OCI-LY1 (cell line): ENCODE data around the gene INSYN1.

ENCODE experiments used
- H2AFZ ChIP-seq: fragments of 200-600 bp; sonication (generic), shearing (Covaris generic); 2 replicates; pipeline ENCODE4 v1.6.0; 2014; ENCODE audit warnings: antibody characterized with exemption, mild to moderate bottlenecking, low read length
- H3F3A ChIP-seq: fragments of 200-600 bp; sonication (generic), shearing (Covaris generic); 2 replicates; pipeline ENCODE4 v1.6.0; 2014; ENCODE audit warnings: mild to moderate bottlenecking, antibody characterized with exemption, low read length, moderate library complexity; ENCODE audit not compliant: insufficient read depth
- H3K27ac ChIP-seq: fragments of 200-600 bp; sonication (generic); 2 replicates; pipeline ENCODE4 v1.5.1; 2014; ENCODE audit warnings: low read length, mixed run types, mild to moderate bottlenecking, low read depth; ENCODE audit not compliant: poor library complexity, severe bottlenecking
- H3K27me3 ChIP-seq: fragments of 200-600 bp; sonication (generic); 2 replicates; pipeline ENCODE4 v1.6.0; 2014; ENCODE audit warnings: antibody characterized with exemption, mild to moderate bottlenecking, low read length, moderate library complexity; ENCODE audit not compliant: insufficient read depth
- H3K36me3 ChIP-seq: fragments of 200-600 bp; sonication (generic); 2 replicates; pipeline ENCODE4 v1.6.1; 2014; ENCODE audit warnings: mild to moderate bottlenecking, antibody characterized with exemption, low read length, moderate library complexity, mixed read lengths; ENCODE audit not compliant: insufficient read depth
- H3K4me1 ChIP-seq: fragments of 200-600 bp; sonication (generic); 2 replicates; pipeline ENCODE4 v1.5.1; 2014; ENCODE audit warnings: mild to moderate bottlenecking, low read length, moderate library complexity; ENCODE audit not compliant: insufficient read depth, severe bottlenecking
- H3K4me2 ChIP-seq: fragments of 200-600 bp; sonication (generic), shearing (Covaris generic); 2 replicates; pipeline ENCODE4 v1.6.1; 2014; ENCODE audit warnings: low read length
- H3K4me3 ChIP-seq: fragments of 200-600 bp; sonication (generic); 2 replicates; pipeline ENCODE4 v1.5.1; 2014; ENCODE audit warnings: low read length, low read depth, mild to moderate bottlenecking, mixed read lengths; ENCODE audit not compliant: poor library complexity, severe bottlenecking
- H3K79me2 ChIP-seq: fragments of 200-600 bp; shearing (Covaris generic); 2 replicates; pipeline ENCODE4 v1.6.1; 2016; ENCODE audit warnings: mixed run types, low read length, mixed read lengths; ENCODE audit not compliant: insufficient read depth
- H3K9ac ChIP-seq: fragments of 200-600 bp; sonication (generic), shearing (Covaris generic); 2 replicates; pipeline ENCODE4 v1.6.1; 2014; ENCODE audit warnings: mild to moderate bottlenecking, low read length, mixed read lengths
- H3K9me2 ChIP-seq: fragments of 200-600 bp; sonication (generic), shearing (Covaris generic); 2 replicates; pipeline ENCODE4 v1.6.1; 2014; ENCODE audit warnings: low read depth, mild to moderate bottlenecking, low read length, mixed read lengths
- H3K9me3 ChIP-seq: fragments of 200-600 bp; shearing (Covaris generic); 2 replicates; pipeline ENCODE4 v1.6.1; 2014; ENCODE audit warnings: low read length, mixed read lengths
- H4K20me1 ChIP-seq: fragments of 200-600 bp; sonication (generic), shearing (Covaris generic); 2 replicates; pipeline ENCODE4 v1.6.0; 2016; ENCODE audit warnings: mild to moderate bottlenecking, low read length; ENCODE audit not compliant: insufficient read depth
- EZH2 ChIP-seq: fragments of 200-600 bp; sonication (generic), shearing (Covaris generic); IDR thresholded peaks from 2 replicates; pipeline ENCODE4 v1.8.0; 2017; ENCODE audit warnings: borderline replicate concordance, mixed run types, mild to moderate bottlenecking, antibody characterized with exemption, low read length, moderate library complexity, mixed read lengths
- TF ChIP-seq, protein P1 (sequence below): fragments of 200-600 bp; sonication (generic), shearing (Covaris generic); IDR thresholded peaks from 2 replicates; pipeline ENCODE4 v1.5.1; 2017; ENCODE audit warnings: mild to moderate bottlenecking, antibody characterized with exemption, low read length, moderate library complexity, mixed read lengths

The INSYN1 gene

GRCh38 chr15:73755481-73755880, 2.3 kb upstream of the INSYN1 start:
- no peaks in the 10 kb centered on the region for H3K27me3 ChIP-seq
- H4K20me1 ChIP-seq: no peaks in the 10 kb centered on the region

GRCh38 chr15:73754461-73754860, 1.3 kb upstream of the INSYN1 start:
- Histone ChIP-seq H3K27ac (no peak overlapping the region), H3K36me3 (no peaks in the 10 kb centered on the region), H4K20me1 (no peaks in the 10 kb centered on the region), H3K27me3 (no peaks in the 10 kb centered on the region), H3K4me3 (no peak overlapping the region), H3F3A (no peaks in the 10 kb centered on the region), H3K79me2 (no peaks in the 10 kb centered on the region), H3K9me3 (no peaks in the 10 kb centered on the region), H3K4me1 (no peaks in the 10 kb centered on the region), H3K4me2 (no peak overlapping the region), H2AFZ (no peak overlapping the region), H3K9me2 (no peaks in the 10 kb centered on the region), H3K9ac (no peak overlapping the region)
- TF ChIP-seq, protein P1, sequence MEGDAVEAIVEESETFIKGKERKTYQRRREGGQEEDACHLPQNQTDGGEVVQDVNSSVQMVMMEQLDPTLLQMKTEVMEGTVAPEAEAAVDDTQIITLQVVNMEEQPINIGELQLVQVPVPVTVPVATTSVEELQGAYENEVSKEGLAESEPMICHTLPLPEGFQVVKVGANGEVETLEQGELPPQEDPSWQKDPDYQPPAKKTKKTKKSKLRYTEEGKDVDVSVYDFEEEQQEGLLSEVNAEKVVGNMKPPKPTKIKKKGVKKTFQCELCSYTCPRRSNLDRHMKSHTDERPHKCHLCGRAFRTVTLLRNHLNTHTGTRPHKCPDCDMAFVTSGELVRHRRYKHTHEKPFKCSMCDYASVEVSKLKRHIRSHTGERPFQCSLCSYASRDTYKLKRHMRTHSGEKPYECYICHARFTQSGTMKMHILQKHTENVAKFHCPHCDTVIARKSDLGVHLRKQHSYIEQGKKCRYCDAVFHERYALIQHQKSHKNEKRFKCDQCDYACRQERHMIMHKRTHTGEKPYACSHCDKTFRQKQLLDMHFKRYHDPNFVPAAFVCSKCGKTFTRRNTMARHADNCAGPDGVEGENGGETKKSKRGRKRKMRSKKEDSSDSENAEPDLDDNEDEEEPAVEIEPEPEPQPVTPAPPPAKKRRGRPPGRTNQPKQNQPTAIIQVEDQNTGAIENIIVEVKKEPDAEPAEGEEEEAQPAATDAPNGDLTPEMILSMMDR: no peak
- no peak for TF ChIP-seq EZH2

More at GRCh38 chr15:73755481-73755880, 2.3 kb upstream of the INSYN1 start:
- no peaks in the 10 kb centered on the region for H3K9me3 ChIP-seq
- no peak overlapping the region for H3K9ac ChIP-seq
- no peaks in the 10 kb centered on the region for H3K4me1 ChIP-seq
- no peaks in the 10 kb centered on the region for H3K9me2 ChIP-seq
- no peaks in the 10 kb centered on the region for H3K79me2 ChIP-seq
- H3F3A ChIP-seq: no peaks in the 10 kb centered on the region
- no peak overlapping the region for H3K4me3 ChIP-seq
- H3K4me2 ChIP-seq: no peak overlapping the region
- TF ChIP-seq EZH2: no peak
- TF ChIP-seq, protein P1: no peak
- no peak overlapping the region for H3K27ac ChIP-seq
- no peak overlapping the region for H2AFZ ChIP-seq
- no peaks in the 10 kb centered on the region for H3K36me3 ChIP-seq

GRCh38 chr15:73752806-73753193, 351 bp downstream of the INSYN1 start:
- Histone ChIP-seq H3F3A (no peaks in the 10 kb centered on the region), H3K27ac (no peak overlapping the region), H3K9ac (no peak overlapping the region), H3K4me1 (no peaks in the 10 kb centered on the region), H3K9me2 (no peaks in the 10 kb centered on the region), H4K20me1 (no peaks in the 10 kb centered on the region), H3K4me2 (no peak overlapping the region), H2AFZ (no peak overlapping the region), H3K4me3 (no peak overlapping the region), H3K9me3 (no peaks in the 10 kb centered on the region), H3K79me2 (no peaks in the 10 kb centered on the region), H3K36me3 (no peaks in the 10 kb centered on the region), H3K27me3 (no peaks in the 10 kb centered on the region)
- no peak for TF ChIP-seq EZH2
- TF ChIP-seq, protein P1: no peak
